ENCODE data around the gene CD99. TPM values are rescaled to one million over a fixed set of nuclear protein-coding genes. Genes with fewer than 3 reads are reported as not detected.
"Not testable (repeated sequence)": the region's sequence is repeated elsewhere in the genome, so short reads cannot be mapped to it uniquely, and the experiment has no call there.

CD99 gene
- total RNA-seq, 1 donor from 2014 or later, result 268 TPM

DNA sequence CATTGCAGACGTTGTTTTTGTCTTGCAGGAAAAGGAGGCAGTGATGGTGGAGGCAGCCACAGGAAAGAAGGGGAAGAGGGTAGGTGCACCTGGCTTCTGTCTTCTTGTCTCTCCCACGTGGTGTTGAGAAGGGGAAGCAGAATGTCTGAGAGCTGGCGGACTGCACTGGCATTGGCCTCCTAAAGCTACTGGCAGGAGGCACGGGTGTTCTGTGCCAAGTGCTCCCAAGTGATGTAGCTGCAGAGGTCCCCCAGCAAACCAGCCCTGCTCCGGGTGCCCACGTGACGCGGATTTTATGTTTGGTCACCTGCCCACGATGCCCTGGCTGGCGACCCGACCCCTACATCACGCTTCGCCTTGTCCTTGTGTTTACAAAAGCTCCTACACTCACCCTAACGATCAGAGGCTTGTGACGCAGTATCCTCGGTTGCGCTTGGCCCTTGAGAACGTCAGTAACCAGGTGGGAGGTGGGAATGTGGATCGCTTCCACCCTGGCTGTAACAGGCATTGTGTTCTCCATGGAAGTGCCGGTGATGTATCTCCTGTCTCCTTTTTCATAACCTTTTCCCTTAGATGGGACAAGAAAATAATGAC, 32.3 kb downstream of the CD99 start:
- no peak for DNase-seq (ENCODE audit: low spot score)

DNA sequence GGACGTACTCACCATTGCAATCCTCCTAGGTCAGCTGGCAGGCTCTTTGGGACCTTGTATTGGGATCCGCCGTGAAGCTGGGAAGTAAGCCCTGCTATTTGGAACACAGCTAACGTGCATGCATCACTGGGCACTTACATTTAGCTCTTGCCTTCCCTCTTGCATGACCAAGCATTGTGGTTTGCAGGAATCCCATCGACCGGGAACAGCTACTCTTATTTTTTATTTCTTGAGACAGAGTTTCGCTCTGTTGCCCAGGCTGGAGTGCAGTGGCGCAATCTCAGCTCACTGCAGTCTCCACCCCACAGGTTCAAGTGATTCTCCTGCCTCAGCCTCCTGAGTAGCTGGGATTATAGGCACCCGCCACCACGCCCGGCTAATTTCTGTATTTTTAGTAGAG, 36.2 kb downstream of the CD99 start:
- DNase-seq (ENCODE audit: low spot score), result not testable (repeated sequence)

DNA sequence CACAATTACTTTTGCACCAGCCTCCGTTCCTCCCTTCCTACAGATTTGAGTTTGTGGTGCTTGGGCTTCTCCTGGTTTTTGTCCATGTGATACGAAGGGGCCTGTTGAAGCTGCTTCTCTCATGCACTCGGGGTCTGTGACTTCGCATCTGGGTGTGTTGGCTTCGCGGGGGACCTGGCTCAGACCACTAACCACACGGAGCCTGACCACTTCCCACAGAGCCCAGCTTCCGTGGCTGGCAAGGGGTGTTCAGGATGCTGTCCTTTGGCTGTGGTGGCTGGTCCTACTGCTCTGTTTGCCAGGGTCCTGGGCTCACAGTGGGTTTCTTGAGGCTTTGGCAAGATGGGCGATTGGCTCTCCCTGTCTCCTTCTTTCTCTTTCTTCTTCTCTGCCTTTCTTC, 41.0 kb downstream of the CD99 start:
- no peak for DNase-seq (ENCODE audit: low spot score)

DNA sequence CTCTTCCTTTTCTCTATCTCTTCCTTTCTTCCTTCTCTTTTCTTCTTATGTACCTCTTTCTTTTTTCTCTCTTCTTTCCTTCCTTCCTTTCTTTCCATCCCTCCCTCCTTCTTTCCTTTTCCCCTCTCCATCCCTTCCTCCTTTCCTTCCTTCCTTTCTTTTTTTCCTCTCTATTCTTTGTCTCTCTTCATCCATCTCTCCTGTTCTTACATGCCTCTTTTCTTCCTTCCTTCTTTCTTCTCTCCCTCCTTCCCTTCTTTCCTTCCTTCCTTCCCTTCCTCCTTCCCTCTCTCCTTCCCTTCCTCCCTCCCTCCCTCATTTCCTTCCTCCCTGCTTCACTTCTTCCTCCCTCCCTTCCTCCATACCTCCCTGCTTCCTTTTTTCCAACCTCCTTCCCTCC, 41.6 kb downstream of the CD99 start:
- DNase-seq (ENCODE audit: low spot score), result no peak

- no peak for DNase-seq (ENCODE audit: low spot score)
Measured at GRCh38 chrX:2733286-2733685, 42.2 kb downstream of the CD99 start.

DNA sequence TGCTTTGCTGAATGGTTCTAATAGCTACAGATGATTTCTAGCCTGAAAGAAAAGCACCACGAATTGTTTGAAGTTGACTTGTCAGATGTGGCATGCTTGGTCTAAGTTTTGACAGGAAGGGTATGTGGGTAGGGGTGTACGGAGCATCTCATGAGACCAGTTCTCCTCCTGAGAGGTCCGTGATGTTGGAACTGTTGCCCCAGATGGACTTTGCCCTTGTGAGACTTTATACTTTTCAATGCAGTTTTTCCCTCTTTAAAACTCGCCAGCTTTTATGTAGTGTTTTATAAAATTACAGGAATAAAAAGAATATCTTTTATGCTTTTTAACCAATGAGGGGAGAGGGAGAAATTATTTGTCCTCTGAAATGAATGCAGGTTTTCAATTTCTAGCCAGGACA, 44.2 kb downstream of the CD99 start:
- DNase-seq (ENCODE audit: low spot score), result no peak

- no peak for DNase-seq (ENCODE audit: low spot score)
Measured at GRCh38 chrX:2740672-2741071, 49.6 kb downstream of the CD99 start.

DNA sequence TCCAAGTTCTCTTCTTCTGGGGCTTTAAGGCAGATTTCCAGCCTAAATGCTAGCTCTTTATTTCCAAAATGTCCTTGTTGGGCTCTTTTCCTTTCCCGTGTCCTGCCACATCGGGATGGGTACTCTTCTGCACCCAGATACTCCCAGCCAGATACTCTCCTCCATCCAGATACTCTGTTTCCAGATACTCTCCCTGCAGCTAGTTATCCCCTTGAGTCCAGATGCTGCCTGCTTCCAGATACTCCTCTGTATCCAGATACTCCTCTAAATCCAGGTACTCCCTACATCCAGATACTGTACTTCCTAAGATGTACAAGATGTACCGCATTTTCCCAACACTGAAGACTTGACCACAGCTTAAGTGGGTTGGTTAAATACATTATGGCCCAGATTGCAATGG, 50.3 kb downstream of the CD99 start:
- DNase-seq (ENCODE audit: low spot score), result no peak

- DNase-seq (ENCODE audit: low spot score), result not testable (repeated sequence)
Measured at GRCh38 chrX:2746250-2746649, 55.2 kb downstream of the CD99 start.

GRCh38 chrX:2748171-2748814, 57.2 kb downstream of the CD99 start:
- DNase-seq (ENCODE audit: low spot score), result no peak

DNA sequence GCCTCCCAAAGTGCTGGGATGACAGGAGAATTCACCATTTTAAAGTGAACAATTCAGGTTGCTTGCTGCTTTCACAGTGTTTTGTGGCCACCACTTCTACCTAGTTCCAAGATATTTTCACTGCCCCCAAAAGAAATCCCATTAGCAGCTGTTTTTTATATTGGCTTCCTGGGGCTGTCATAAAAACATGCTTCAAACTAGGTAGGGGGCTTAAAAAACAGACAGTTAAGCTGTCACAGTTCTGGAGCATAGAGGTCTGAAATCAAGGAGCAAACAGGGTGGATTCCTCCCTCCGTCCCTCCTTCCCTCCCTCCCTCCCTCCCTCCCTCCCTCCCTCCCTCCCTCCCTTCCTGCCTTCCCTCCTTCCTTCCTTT, 57.7 kb downstream of the CD99 start:
- no peak for DNase-seq (ENCODE audit: low spot score)

GRCh38 chrX:2751291-2751690, 60.2 kb downstream of the CD99 start:
- no peak for DNase-seq (ENCODE audit: low spot score)

DNA sequence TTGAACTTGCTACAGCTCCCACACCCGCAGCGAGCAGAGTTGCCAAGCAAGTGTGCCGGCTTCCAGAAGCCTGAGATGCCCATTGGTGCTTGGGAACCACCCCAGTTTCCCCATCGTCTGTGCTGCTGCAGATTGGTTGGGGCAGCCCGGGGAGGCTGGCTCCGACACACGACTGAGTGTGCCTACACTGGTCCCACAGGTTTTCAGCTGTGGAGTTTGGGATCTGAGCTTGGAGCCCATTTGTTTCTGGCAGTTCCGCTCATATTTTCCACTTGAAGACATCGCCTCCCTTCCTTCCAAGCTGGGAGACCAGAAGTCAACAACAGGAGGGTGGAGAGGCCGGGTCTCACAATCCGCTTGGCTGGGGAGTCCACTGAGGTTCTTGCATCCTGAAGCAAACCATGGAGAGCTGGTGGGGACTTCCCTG, 60.8 kb downstream of the CD99 start, which contains the start of gene XG:
TSS of gene XG (plus strand) at position 167 of the 427 bp plus-strand sequence. CDS start at position 402, 235 bp downstream.
- DNase-seq (ENCODE audit: low spot score), result not testable (repeated sequence)

- not testable (repeated sequence) for DNase-seq (ENCODE audit: low spot score)
Measured at GRCh38 chrX:2752441-2752840, 61.3 kb downstream of the CD99 start.

DNA sequence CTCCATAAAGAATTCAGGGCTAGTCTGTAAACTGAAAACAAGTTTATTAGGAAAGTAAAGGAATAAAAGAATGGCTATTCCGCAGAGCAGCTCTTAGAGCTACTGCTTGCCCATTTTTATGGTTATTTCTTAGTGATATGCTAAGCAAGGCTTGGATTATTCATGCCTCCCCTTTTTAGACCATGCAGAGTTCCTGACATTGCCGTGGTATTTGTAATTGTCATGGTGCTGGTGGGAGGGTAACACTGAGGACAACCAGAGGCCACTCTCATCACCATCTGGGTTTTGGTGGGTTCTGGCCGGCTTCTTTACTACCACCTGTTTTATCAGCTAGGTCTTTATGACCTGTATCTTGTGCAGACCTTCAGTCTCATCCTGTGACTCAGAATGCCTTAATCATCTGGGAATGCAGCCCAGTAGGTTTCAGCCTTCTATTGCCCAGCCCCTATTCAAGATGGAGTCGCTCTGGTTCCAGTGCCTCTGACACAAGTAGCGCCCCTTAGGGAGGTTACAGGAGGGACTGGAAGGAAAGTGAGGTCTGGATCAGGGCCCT, 64.1 kb downstream of the CD99 start:
- DNase-seq (ENCODE audit: low spot score), result not testable (repeated sequence)

- no peak for DNase-seq (ENCODE audit: low spot score)
Measured at GRCh38 chrX:2756548-2756947, 65.5 kb downstream of the CD99 start.

DNA sequence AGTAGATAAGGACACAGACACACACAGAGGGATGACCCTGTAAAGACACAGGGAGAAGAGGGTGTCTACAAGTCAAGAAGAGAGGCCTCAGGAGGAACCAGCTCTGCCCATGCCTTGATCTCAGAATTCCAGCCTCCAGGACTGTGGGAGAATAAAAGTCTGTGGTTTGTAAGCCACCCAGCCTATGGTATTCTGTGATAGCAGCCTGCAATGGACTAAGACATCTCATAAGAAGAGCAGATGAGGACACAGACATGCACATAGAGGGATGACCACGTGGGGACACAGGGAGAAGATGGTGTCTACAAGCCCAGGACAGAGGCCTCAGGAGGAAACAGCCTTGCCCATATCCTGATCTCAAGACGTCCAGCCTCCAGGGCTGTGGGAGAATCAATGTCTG, 70.2 kb downstream of the CD99 start:
- no peak for DNase-seq (ENCODE audit: low spot score)

- not testable (repeated sequence) for DNase-seq (ENCODE audit: low spot score)
Measured at GRCh38 chrX:2762671-2763070, 71.6 kb downstream of the CD99 start.

DNA sequence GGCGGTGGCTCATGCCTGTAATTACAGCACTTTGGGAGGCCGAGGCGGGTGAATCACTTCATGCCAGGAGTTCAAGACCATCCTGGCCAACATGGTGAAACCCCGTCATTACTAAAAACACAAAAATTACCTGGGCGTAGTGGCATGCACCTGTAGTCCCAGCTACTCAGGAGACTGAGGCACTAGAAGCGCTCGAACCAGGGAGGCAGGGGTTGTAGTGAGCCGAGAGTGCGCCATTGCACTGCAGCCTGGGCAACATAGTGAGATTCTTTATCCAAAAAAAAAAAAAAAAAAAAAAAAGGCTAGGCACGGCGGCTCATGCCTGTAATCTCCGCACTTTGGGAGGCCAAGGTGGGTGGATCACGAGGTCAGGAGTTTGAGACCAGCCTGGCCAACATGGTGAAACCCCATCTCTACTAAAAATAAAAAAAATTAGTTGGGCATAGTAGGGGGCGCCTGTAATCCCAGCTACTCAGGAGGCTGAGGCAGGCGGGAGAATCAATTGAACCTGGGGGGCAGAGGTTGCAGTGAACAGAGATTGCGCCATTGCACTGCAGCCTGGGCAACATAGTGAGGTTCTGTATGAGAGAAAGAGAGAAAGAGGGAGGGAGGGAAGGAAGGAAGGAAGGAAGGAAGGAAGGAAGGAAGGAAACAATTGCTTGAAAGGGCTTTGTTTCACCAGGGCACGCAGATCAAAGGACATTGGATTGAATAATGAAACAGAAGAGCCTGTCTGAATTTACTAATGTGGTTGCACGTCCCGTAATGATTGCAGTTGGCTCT, 73.9 kb downstream of the CD99 start:
- not testable (repeated sequence) for DNase-seq (ENCODE audit: low spot score)

DNA sequence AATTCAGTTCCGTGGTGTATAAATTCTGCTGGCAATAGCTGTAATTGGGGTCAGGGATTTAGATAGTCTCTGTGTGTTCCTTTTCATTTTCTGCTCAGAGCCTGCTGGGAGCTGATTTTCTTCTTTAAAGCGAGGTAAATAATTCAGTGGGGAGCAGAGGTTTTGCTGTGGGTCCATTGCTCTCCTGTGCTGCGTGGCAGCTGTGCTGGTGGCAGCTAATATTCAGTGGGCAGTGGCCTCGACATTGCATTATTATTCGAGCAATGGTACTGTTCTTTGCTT, 74.4 kb downstream of the CD99 start:
- DNase-seq (ENCODE audit: low spot score), result no peak

DNA sequence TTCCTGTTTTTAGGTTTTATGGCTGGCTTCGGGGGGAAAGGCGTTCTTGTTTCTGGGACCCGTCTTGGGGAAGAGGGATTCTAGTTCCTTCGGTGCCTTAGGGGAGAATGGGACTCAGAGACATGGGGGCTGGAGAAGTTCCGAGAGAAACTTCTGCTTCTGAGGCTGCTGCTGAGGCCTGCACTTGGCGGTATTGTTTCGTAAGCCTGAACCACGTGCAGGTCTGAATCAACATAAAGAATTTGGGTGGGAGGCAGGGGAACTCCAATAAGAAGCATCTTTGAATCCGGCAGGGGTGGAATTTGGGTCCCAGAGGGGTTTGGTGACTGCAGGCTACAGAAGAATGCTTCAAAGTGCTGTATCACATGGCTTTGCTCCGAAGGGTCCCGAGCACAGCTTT, 75.8 kb downstream of the CD99 start:
- DNase-seq (ENCODE audit: low spot score), result no peak

GRCh38 chrX:2767631-2768455, 76.7 kb downstream of the CD99 start:
- DNase-seq (ENCODE audit: low spot score), result peak; percentile 61
